ENCODE data around the gene JPT2.
A peak's percentile ranks its signal among the peaks of the same experiment; 100 is the strongest.
"Not testable (repeated sequence)": the region's sequence is repeated elsewhere in the genome, so short reads cannot be mapped to it uniquely, and the experiment has no call there.

Gene JPT2

DNA sequence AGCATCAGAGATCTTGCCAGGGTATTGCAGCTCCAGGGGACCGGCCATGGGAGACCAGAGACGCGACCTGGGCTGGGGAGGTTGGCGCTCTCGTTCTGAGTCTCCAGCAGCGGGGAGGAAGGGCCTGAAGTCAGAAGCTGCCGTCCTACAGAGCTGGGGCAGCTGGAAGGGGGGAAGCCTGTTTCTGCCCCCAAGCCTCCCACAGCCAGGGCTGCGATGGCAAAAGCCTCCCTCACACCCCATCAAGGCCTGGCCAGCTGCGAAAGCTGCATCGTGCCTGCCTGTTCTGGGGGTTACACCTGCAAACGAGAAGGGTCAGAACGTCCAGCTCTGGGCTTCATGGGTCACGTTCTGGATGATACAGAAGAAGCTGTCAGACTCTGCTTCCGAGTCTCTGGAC, 54.0 kb downstream of the JPT2 start:
- DNase-seq (ENCODE audit: low spot score): no peak

DNA sequence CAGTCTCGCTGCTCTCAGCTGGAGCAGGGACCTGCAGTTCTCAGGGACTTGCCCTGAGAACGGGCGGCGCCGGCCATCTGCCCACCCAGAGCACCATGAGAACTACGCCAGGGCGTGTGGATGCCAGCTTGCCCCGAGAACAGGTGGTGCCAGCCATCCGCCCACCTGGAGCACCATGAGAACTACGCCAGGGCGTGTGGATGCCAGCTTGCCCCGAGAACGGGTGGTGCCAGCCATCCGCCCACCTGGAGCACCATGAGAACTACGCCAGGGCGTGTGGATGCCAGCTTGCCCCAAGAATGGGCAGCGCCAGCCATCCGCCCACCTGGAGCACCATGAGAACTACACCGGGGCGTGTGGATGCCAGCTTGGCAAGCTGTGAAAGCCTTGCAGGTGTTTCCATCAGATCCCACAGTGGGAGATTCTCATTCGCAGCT, 54.5 kb downstream of the JPT2 start:
- not testable (repeated sequence) for DNase-seq (ENCODE audit: low spot score)

DNA sequence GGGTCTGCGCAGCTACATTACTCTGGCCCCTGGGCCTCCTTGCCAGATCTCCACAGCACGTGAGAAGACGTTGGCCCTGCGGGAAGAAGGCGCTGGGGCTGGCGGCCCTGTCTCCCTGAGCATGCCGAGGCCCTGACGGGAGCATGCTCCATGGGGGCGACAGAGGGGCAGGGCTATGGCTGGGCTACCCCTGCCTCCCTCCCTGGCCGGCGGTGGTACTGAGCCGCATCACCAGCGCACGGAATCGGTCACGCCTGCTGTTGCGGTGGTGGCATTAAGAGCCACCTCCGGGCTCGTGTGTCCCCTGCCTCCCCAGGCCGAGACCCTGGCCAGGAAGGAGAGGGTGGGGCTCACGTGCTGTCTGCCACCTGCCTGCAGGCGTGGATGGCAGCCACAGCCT, 56.0 kb downstream of the JPT2 start:
- DNase-seq (ENCODE audit: low spot score): no peak

DNA sequence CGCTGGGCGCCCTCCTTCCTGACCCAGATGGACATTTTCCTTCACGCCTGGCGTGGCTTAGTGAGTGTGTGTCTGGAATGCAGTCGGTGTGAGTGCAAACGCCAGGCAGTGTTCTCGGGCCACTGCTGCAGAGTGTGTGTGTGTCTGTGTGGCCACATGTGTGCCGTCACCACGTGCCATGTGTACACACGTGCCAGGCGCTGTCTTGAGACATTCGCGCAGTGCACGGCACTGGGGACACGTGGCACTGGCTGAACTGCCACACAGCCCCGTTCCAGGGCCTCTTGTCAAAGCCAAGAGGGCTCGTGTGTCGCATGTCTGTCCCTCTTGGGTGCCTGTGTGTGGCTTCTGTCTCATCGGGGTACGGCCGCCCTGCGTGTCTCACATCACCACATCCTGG, 56.7 kb downstream of the JPT2 start:
- no peak for DNase-seq (ENCODE audit: low spot score)

DNA sequence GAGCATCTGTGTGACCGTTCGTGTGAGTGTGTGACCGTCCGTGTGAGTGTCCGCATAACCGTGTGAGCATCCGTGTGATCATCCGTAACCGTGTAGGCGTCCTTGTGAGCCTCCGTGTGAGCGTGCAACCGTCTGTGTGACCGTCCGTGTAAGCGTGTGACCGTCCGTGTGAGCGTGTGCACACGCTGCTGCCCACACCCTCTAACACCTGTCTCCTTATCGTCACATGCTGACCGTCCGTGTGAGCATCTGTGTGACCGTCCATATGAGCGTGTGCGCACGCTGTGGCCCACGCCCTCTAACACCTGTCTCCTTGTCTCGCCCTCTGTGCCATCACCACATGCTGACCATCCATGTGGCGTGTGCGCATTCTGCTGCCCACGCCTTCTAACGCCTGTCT, 62.2 kb downstream of the JPT2 start:
- no peak for DNase-seq (ENCODE audit: low spot score)

DNA sequence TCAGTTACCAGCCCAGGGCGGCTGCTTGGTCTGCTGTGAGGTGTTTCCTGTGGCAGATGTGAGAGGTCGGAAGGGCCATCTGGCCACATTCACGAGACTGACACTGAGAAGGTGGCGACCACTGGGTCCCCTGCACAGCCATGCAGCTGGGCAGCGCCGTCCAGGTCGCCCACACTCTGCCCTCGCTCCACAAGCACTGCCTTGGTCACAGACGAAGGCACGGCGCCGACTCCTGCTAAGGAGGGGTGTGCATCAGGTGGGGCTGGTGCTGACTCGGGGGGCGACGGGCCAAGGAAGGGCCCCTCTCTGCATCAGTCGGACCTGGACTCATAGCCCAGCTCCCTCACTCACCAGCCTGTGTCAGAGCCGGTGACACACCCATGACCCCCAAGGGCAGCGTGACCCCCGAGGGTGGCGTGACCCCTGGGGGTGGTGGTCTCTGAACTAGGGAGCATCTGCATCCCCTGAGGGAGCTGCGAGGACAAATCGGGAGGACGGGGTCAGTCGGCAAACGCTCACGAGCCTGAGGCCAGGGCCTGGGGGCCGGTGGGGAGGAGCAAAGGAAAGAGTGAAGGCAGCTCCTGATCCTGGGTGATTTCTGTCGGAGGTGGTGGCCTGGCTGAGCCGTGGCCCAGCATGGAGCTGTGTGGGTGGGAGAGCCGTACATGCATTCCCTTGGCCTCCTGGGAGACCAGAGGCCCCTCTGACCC, 62.9 kb downstream of the JPT2 start:
- no peak for DNase-seq (ENCODE audit: low spot score)

DNA sequence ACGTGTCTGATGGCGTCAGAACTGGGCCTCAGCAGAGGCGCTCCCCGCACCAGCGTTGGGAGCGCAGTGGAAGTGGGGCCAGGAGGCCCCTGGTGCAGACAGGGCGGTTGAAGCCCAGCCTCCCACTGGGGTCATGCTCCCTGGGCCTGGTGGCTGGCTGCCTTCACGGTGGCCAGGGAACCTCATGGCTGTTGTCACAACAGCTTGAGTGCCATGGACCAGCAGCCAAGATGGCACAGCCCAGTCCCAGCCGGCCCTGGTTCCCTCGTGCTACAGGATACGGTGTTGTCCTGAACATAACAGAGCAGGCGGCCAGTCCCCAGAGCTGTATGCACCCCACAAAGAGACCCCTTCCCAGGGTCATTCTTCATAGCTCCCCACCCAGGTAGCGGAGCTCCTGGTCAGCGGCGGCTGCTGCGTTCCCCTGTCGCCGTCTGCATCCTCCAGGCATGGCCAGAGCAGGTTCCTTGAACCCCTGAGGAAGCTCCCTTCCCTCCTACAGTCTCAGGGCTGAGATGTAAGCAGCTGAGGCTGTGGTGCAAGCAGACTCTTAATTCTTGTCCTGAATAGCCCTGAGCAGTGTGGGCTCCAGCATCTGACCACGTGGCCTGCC, 63.6 kb downstream of the JPT2 start:
- DNase-seq (ENCODE audit: low spot score): no peak

DNA sequence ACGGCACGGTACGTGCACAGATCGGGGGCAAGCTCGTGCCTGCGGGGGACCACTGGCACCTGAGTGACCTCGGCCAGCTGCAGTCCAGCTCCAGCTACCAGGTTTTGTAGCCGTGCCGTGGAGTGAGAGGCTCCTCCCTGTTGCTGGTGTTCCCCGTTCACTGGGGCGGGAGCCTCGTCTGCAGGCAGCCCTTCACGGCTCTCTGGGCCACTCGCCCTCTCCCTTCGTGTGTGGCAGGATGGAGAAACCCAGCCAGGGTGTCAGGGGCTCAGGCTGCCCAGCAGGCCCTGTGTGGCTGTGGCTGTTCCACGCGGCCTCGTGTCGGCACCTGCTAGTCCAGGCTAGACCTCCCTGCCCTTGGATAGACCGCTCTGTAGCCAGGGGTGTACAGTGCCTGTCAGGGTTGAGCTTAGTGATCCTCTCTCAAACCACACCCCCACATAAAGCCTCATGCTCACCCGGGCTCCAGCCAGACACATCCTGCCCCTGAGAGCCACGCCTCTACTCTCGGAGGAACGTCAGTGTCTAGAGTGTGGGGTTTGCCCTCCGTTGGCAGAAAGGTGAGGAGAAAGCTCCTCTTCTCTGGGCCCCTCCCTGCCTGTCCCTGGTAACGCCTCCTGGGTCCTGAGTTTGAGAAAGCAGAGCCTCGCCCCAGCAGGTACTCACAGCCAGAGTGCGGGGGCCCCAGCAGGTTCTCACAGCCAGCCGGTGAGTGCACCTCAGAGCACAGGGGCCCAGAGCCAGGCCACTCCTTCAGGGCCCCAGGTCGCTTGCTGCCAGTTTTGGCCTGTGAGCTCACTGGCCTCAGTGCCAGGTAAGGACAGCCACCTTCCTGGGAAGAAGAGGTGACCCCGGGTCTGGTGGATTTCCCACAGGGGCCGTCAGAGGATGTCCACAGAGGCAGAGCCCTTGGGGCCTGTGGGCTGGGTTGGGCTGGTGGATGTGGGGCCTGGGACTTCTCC, 65.6 kb downstream of the JPT2 start:
- DNase-seq (ENCODE audit: low spot score): no peak

DNA sequence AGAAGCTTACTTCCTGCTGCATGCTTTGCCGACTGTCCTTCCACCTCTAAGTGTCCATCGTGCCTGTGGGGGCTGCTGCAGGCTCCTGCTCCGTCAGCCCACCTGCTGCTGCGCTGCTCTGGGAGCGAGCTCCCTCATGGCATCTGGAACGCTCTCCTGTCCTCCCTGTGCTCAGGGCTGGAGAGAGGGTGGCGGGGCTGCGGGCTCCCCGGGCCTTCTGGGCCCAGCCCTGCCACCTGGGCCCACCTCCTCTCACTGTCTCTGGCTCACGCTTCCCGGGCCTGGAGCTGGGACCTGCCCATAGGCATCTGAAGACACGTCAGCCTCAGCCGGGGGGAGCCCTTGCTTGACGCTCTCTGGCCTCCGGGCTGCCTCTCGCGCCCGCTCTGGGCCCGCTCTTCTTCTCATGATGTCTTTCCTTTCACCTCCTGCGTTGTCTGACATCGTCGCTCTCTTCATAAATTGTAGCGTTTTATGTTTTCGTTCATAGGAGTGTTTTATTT, 66.3 kb downstream of the JPT2 start:
- DNase-seq (ENCODE audit: low spot score): no peak

DNA sequence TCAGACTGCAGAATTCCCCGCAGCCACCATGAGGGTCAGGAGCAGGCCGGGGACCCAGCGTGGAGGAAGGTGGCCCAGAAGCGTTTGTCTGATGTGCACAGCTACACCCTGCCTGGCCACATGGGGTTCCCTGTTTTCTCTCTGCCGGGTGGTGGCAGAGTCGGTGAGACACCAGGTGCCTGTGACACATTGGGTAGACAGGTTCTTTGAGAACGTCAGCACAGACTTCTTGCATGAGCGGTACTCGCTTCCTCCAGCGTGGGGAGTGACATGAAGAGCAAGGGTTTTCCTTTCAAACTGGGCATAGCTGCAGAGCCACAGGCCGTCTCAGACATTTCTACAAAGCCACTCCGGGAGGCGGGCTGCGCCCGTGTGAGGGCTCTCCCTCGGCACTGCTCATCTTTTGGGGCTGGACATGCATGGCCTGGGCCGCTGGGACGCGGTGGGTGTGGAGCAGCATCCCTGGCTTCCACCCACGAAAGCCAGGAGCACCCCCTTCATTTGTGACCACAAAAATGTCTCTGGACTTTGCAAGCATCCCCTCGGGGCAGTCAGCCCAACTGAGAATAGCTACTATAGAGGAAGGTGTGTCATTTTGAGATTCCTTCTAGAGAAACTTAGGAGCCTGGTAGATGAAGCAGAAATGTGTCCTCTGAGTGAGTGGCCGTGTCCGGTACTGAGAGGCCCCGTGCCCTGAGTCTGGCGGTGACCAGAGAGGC, 67.3 kb downstream of the JPT2 start:
- DNase-seq (ENCODE audit: low spot score): peak; percentile 88

DNA sequence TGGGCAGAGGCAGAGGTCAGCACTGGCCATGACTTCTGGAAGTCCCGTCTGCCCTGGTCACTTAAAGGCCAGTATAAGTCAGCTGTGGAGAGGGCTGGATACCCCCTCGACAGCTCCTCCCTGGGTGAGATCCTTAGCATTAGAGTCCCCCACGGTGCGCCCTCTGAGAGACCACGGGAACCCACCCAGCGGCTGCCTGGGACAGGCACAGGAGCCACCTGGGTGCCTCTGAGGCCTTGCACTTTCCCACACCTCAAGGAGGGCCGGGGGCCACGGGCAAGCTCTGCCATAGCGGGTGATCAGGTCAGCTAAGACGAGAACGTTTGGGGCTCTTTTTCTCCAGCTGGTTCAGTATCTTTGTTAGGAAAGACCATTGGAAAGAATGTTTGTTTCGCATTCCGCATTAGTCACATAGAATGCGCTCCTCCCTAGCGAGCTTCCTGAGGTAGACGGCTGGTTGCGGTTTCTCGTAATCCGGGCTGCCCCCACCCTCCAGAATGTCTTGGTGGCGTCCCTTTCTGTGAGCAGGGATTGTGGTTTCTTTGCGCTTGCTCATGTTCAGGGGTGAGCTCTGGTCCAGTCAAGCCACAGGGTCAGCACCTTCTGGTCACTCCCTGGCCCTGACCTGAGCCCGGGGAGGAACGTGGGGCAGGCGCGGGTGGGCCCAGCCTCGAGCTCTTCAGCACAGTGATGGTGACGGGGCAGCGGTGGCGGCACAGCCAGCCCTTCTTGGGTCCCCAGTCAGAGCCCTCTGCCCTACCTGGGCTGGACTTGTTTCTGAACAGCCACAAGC, 68.0 kb downstream of the JPT2 start:
- no peak for DNase-seq (ENCODE audit: low spot score)

DNA sequence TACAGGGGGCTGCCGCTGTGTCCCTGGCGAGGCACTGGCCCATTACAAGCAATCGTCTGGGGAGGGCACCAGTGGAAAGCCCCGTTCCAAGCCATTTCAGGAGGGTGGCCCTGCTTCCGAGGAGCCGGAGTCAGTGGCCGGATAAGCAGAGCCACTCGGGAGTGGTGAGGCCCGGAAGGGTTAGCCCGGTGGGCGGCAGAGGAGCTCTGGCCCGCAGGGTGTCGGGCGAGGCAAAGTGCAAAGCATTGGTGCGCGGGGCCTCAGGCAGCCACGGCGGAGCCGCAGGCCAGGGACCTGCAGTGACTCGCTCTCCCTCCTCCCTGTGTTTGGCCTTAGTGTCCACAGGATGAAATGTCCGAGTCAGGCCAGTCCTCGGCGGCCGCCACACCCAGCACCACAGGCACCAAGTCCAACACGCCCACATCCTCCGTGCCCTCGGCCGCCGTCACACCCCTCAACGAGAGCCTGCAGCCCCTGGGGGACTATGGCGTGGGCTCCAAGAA, 68.7 kb downstream of the JPT2 start:
- DNase-seq (ENCODE audit: low spot score): no peak

DNA sequence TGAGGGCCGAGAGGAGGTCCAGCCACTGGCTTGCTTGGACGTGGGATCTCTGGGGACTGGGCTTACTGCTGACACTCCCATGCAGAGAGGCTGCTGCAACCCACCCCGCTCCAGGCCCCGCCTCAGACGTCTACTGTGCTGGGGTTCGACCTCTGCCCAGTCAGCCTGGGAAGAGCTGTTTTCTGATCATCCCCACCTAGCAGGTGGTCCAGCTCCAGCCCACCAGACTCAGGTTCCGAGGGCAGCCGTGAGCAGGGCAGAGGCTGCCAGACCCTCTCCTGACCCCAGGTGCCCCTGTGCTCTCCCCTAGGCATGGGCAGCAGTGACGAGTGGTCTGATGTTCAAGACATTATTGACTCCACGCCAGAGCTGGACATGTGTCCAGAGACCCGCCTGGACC, 69.9 kb downstream of the JPT2 start:
- no peak for DNase-seq (ENCODE audit: low spot score)

DNA sequence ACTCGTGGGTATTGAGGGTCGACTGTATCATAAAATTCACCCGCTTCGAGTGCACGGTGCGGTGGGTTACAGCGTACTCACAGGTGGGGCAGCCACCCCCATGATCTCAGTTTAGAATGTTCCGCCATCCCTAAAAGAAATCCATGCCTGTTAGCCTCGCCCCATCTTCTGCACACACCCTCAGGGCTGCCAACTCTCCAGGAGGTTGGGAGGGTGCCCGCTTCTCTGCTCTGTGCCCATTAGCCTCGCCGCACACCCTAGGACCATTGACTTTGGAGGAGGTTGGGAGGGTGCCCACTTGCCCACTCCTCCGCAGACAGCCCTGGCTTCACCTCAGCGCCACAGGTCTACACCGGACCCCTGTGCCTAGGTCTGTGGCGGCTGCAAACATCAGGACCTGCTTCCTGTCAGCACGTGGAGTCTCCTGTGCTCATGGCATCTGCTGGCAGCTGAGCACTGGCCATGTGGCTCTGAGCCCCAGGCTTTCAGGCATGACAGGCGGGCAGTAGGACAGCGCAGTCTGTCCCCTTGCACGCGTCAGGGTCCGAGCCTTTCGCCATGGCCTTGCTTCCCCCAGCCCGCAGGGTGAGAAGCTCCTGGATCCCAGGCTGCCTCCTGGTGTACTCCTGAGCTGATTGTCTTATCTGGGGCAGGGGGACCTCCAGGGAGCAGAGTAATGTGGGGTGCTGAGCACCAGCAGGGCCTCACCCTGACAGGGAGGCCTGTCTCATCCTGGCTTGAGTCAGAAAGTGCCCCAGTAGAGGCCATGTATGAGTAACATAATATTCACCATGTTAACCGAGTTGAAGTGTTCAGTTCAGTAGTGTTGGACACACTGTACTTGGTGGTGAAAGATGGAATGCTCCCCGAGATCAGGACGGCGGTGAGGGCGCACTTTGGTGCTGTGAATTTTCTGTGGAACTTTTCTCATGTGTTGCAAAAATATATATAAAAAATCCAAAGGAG, 71.4 kb downstream of the JPT2 start:
- DNase-seq (ENCODE audit: low spot score): no peak

All from AG08395 (cell line).